Activated T-helper 17 cell treated with anti-CD3 and anti-CD28 coated beads, Interleukin-2, amount 50 U/mL, for 72 hours (primary cell): ENCODE measurements around the gene ZNF728. TPM values are rescaled to one million over a fixed set of nuclear protein-coding genes. Genes with fewer than 3 reads are reported as not detected.
"Not testable (repeated sequence)": the region's sequence is repeated elsewhere in the genome, so short reads cannot be mapped to it uniquely, and the experiment has no call there.

Experiments used
- ATAC-seq: fragments of 150-1000 bp; cut with Tn5 transposase; replicated peaks from 2 replicates; pipeline ENCODE4 v1.10.0; 2021; ENCODE audit warnings: mild to moderate bottlenecking, moderate library complexity
- H3K27ac Mint-ChIP-seq: one replicate; pipeline ENCODE4 v1.8.0; 2022; ENCODE audit warnings: mixed read lengths
- H3K27me3 Mint-ChIP-seq: one replicate; pipeline ENCODE4 v1.8.0; 2022; ENCODE audit warnings: mixed read lengths
- H3K36me3 Mint-ChIP-seq: one replicate; pipeline ENCODE4 v1.8.0; 2022; ENCODE audit warnings: low read depth, mild to moderate bottlenecking, mixed read lengths
- H3K4me1 Mint-ChIP-seq: one replicate; pipeline ENCODE4 v1.8.0; 2022; ENCODE audit warnings: mixed read lengths
- H3K4me3 Mint-ChIP-seq: one replicate; pipeline ENCODE4 v1.8.0; 2022; ENCODE audit warnings: mild to moderate bottlenecking, mixed read lengths
- H3K9me3 Mint-ChIP-seq: one replicate; pipeline ENCODE4 v1.8.0; 2022; ENCODE audit warnings: mixed read lengths
- total RNA-seq, 2 donors: library from RNA; stranded (reverse); gene quantifications; one replicate each; pipeline ENCODE4 v1.2.3, GENCODE V29; 2022

ZNF728 gene
- under 1 TPM in 1 of 2 donors, not detected in 1; 0.13 TPM for total RNA-seq

DNA sequence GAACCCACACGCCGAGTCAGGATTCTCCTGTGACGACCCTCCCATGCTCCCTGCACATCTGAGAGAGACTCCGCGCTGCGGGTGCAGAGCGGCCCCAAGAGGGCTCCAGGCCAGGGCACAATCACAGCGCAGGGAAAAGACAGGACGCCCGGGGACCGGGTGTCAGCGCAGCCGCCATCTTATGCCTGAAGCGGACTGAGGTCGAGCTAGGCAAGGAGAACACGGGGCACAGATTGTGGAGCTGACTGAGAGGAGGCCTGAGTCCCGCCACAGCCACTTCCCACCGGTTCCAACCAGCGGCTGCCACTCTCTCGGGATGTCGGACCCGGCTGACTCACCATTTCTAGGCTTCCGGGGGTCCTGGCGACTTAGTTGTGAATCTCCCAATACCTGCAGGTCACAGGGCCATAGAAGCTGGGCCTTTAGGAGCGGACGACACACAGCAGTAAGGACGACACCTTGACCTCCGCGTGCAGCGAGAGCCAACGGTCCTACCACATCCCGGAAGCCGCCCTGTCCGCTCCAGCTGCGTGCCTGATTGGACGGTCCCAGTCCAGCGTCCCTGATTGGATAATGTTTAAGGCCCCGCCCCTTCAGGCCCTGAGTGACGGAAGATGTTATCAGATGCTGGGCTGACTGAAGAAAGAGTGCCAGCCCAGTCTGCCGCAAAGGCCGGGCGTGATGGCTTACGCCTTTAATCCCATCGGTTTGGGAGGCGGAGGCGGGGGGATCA is at the start of gene ZNF728:
Gene ZNF728, minus strand, starts transcription at position 487 of the 733 bp plus-strand sequence. Its CDS starts 146 bp downstream, at position 341.
- no peak for ATAC-seq
- H3K9me3 Mint-ChIP-seq = peaks cover 15% of the 10 kb centered on the region
- no peaks in the 10 kb centered on the region for H3K4me1 Mint-ChIP-seq
- H3K36me3 Mint-ChIP-seq = no peaks in the 10 kb centered on the region
- H3K4me3 Mint-ChIP-seq = no peak within 1 kb of the TSS
- no peaks in the 10 kb centered on the region for H3K27me3 Mint-ChIP-seq
- no peak within 1 kb of the TSS for H3K27ac Mint-ChIP-seq

DNA sequence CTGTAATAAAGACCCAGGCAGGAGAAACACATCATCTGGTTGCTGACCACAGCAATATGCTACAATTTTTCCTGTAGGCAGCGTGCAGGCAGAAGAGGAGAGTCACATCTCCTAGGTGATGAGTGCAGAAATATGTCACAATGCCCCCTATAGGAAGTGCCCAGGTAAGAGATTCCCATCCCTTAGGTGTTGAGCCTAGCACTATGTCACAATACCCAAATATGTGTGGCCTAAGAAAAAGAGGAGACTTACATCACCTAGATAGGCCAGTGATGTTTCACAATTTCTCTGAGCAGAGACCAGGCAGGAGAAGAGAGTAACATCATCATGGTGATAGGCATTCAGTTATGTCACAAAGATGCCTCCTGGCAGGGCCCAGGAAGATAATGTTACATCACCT is 49.4 kb upstream of the ZNF728 start:
- H3K4me1 Mint-ChIP-seq = no peaks in the 10 kb centered on the region
- ATAC-seq = no peak
- H3K36me3 Mint-ChIP-seq = no peaks in the 10 kb centered on the region
- H3K27ac Mint-ChIP-seq = no peak overlapping the region
- peaks cover 16% of the 10 kb centered on the region for H3K9me3 Mint-ChIP-seq
- H3K4me3 Mint-ChIP-seq = no peak overlapping the region
- H3K27me3 Mint-ChIP-seq = no peaks in the 10 kb centered on the region

DNA sequence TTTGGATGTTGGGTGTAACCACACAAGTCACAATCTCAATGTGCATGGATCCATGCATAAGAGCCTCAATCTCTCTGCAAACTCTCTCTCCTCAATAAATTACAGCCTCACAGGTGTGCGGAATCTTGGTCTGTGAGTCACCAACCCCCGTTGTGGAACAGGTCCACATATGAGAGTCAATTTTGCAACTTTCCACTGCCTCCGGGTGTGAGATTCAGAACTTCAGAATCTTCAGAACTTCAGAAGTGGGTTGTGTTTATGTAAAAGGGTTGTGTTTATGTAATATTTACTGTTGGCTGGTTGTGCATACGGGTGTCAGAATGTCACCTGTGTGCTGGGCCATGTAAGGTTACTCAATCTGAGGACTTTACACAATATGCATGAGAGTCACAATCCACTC is 46.3 kb upstream of the ZNF728 start:
- H3K4me1 Mint-ChIP-seq = no peaks in the 10 kb centered on the region
- H3K9me3 Mint-ChIP-seq = peaks cover 11% of the 10 kb centered on the region
- no peaks in the 10 kb centered on the region for H3K36me3 Mint-ChIP-seq
- H3K27ac Mint-ChIP-seq = no peak overlapping the region
- no peaks in the 10 kb centered on the region for H3K27me3 Mint-ChIP-seq
- ATAC-seq = no peak
- no peak overlapping the region for H3K4me3 Mint-ChIP-seq

DNA sequence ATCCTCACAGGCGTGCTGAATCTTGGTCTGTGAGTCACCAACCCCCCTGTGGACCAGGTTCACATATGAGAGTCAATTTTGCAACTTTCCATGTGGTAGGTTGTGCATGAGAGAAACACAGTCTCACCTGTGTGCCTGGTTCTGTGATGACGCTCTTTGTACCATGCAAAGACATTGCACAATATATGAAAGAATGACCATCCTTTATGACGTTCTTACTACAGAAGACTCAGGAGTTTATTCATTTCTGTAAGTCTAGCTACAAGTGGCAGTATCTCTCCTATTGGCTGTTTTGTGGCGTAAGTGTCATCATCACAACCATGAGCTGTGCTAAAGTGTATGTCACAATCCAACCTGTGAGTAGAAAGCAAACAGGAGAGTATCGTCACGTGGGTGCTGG is 43.8 kb upstream of the ZNF728 start:
- H3K4me1 Mint-ChIP-seq = no peaks in the 10 kb centered on the region
- H3K9me3 Mint-ChIP-seq = peaks cover 11% of the 10 kb centered on the region
- H3K27ac Mint-ChIP-seq = no peak overlapping the region
- H3K4me3 Mint-ChIP-seq = no peak overlapping the region
- H3K27me3 Mint-ChIP-seq = no peaks in the 10 kb centered on the region
- H3K36me3 Mint-ChIP-seq = no peaks in the 10 kb centered on the region
- ATAC-seq = no peak

DNA sequence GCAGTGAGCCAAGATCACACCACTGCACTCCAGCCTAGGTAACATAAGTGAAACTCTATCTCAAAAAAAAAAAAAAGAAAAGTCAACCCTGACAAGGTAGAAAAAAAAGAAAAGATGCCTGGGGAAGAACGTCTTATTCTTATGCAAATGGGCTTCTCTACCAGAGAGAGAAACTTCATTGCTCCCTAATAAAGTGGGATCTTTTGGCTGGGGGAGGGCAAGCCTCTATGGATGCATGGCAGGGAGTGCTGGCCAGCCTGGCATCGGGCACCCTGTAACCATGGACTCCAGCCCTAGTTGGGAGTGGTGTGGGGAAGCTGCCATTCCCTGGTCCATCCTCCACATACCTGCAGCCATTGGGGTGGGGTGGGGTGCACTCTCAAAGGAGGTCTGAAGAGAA is 30.7 kb upstream of the ZNF728 start:
- no peak overlapping the region for H3K4me3 Mint-ChIP-seq
- no peaks in the 10 kb centered on the region for H3K36me3 Mint-ChIP-seq
- no peaks in the 10 kb centered on the region for H3K27me3 Mint-ChIP-seq
- no peak overlapping the region for H3K27ac Mint-ChIP-seq
- H3K4me1 Mint-ChIP-seq = no peaks in the 10 kb centered on the region
- H3K9me3 Mint-ChIP-seq = peaks cover 4% of the 10 kb centered on the region
- ATAC-seq = no peak

DNA sequence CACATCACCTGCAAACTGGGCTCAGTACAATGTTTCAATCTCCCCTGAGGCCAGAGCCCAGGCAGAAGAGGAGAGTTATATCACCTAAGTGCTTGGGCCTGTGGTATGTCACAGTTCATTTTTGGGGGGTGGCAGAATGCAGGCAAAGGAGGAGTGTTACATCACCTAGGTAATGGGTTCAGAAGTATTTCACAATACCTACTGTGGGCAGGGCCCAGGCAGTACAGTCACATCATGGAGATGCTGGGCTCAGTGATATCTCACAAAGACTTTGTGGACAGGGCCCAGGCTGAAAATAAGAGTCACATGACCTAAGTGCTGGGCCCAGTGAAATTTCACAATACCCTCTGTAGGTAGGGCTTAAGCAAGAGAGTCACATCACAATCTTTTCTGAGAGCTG is 12.7 kb upstream of the ZNF728 start:
- ATAC-seq = no peak
- H3K36me3 Mint-ChIP-seq = no peaks in the 10 kb centered on the region
- no peaks in the 10 kb centered on the region for H3K27me3 Mint-ChIP-seq
- no peak overlapping the region for H3K27ac Mint-ChIP-seq
- H3K4me3 Mint-ChIP-seq = no peak overlapping the region
- peaks cover 7% of the 10 kb centered on the region for H3K9me3 Mint-ChIP-seq
- no peaks in the 10 kb centered on the region for H3K4me1 Mint-ChIP-seq

DNA sequence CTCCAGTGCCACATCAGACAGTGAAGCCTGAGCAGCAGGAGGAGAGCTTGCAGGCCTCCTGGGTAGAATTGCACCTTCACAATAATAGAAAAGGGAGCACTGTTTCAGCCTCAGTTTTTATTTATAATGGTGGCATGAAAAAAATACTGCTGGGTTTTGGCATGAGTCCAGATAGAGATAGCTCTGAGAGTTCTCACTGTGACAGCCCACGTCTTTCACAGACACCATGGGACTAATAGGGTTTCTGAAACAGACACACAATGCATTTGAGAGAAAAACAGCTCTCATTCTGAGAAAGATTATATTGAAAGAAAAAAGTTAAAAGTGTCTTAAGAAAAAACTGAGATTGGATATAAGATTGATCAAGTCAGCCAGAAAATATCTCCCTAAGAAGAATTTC is 8.0 kb downstream of the ZNF728 start:
- not testable (repeated sequence) for H3K36me3 Mint-ChIP-seq, H3K4me3 Mint-ChIP-seq, H3K27ac Mint-ChIP-seq, H3K4me1 Mint-ChIP-seq, H3K27me3 Mint-ChIP-seq, ATAC-seq
- H3K9me3 Mint-ChIP-seq = peaks cover 22% of the 10 kb centered on the region

DNA sequence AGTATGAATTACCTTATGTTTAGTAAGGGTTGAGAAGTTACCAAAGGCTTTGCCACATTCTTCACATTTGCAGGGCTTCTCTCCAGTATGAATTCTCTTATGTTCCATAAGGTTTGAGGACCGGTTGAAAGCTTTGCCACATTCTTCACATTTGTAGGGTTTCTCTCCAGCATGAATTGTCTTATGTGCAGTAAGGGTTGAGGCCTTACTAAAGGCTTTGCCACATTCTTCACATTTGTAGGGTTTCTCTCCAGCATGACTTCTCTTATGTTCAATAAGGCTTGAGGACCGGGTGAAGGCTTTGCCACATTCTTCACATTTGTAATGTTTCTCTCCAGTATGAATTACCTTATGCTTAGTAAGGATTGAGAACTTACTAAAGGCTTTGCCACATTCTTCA is 26.7 kb downstream of the ZNF728 start:
- Mint-ChIP-seq H3K4me3 (no peak overlapping the region), H3K27ac (no peak overlapping the region), H3K27me3 (no peaks in the 10 kb centered on the region), H3K9me3 (peaks cover 32% of the 10 kb centered on the region), H3K4me1 (no peaks in the 10 kb centered on the region), H3K36me3 (no peaks in the 10 kb centered on the region)
- ATAC-seq = no peak

DNA sequence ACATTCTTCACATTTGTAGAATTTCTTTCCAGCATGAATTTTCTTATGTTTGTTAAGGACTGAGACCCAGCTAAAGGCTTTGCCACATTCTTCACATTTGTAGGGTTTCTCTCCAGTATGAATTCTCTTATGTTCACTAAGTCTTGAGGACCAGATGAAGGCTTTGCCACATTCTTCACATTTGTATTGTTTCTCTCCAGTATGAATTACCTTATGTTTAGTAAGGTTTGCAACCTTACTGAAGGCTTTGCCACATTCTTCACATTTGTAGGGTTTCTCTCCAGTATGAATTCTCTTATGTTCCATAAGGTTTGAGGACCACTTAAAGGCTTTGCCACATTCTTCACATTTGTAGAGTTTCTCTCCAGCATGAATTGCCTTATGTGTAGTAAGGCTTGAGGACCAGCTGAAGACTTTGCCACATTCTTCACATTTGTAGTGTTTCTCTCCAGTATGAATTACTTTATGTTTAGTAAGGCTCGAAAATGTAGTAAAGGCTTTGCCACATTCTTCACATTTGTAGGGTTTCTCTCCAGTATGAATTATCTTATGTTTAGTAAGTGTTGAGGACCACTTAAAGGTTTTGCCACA is 27.3 kb downstream of the ZNF728 start:
- not testable (repeated sequence) for ATAC-seq, H3K27ac Mint-ChIP-seq, H3K4me1 Mint-ChIP-seq, H3K36me3 Mint-ChIP-seq, H3K4me3 Mint-ChIP-seq, H3K27me3 Mint-ChIP-seq
- H3K9me3 Mint-ChIP-seq = peaks cover 29% of the 10 kb centered on the region

DNA sequence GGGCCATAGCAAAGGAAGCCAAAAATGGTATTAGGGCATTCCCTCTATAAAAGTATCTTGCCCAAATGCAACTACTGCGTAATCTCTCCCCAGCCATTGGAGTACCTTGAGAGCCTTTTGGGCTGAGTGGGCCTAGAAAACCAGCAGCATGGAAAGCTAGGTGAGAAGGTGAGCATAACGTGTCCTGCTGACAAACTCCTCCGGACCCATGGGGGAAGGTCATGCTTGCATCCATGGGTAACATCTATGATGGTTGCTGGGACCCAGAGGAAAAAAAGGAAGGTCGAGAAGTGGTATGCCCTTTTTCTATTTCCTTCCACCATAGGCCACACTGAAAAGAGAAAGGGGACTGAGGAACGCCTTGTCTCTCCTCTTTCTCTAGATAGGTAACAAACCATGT is 57.4 kb downstream of the ZNF728 start:
- Mint-ChIP-seq H3K27ac (no peak overlapping the region), H3K4me3 (no peak overlapping the region), H3K27me3 (no peaks in the 10 kb centered on the region), H3K4me1 (no peaks in the 10 kb centered on the region), H3K36me3 (no peaks in the 10 kb centered on the region), H3K9me3 (peaks cover 23% of the 10 kb centered on the region)
- no peak for ATAC-seq

DNA sequence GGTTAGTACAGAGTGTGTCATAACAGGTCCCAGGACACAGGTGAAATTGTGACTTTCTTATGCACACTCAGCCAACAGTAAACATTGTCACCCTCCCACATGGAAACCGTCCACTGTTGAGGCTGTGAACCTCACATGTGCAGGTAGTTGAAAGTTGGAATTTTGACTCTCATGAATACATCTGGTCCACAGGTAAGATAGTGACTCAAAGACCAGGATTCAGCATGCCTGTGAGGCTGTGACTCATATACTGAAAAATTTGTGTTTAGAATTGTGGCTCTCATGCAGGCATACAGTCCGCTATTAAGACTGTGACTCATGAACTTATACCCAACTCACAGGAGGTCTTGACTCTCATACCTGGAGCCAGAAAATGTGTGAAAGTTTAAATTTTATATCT is 67.8 kb downstream of the ZNF728 start:
- H3K4me1 Mint-ChIP-seq = no peaks in the 10 kb centered on the region
- H3K36me3 Mint-ChIP-seq = no peaks in the 10 kb centered on the region
- H3K9me3 Mint-ChIP-seq = peaks cover 6% of the 10 kb centered on the region
- H3K27ac Mint-ChIP-seq = no peak overlapping the region
- H3K27me3 Mint-ChIP-seq = no peaks in the 10 kb centered on the region
- H3K4me3 Mint-ChIP-seq = no peak overlapping the region
- no peak for ATAC-seq

DNA sequence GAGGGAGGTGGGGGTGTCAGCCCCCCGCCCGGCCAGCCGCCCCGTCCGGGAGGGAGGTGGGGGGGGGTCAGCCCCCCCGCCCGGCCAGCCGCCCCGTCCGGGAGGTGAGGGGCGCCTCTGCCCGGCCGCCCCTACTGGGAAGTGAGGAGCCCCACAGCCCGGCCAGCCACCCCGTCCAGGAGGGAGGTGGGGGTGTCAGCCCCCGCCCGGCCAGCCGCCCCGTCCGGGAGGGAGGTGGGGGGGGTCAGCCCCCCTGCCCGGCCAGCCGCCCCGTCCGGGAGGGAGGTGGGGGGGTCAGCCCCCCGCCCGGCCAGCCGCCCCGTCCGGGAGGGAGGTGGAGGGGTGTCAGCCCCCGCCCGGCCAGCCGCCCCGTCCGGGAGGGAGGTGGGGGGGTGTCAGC is 75.4 kb downstream of the ZNF728 start:
- not testable (repeated sequence) for H3K9me3 Mint-ChIP-seq

DNA sequence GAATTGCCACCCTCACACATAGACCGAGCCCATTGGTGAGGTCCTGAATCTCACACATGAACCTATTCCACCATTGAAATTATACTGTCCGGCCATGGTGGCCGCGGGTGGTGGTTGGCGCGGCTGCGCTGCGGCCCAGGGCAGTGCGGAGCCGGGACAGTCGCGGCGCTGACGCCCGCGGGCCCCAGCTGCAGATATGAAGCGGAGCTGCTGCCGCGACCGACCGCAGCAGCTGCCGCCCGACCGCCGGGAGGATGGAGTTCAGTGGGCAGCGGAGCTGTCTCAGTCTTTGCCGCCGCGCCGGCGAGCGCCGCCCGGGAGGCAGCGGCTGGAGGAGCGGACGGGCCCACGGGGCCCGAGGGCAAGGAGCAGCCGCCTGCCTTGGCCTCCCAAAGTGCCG is 77.8 kb downstream of the ZNF728 start:
- not testable (repeated sequence) for ATAC-seq

More for the DNA sequence above, 75.4 kb downstream of the ZNF728 start:
- H3K4me3 Mint-ChIP-seq, H3K36me3 Mint-ChIP-seq, H3K4me1 Mint-ChIP-seq, ATAC-seq, H3K27me3 Mint-ChIP-seq, H3K27ac Mint-ChIP-seq: not testable (repeated sequence)

More for the DNA sequence above, 77.8 kb downstream of the ZNF728 start:
- not testable (repeated sequence) for H3K27ac Mint-ChIP-seq, H3K4me1 Mint-ChIP-seq, H3K9me3 Mint-ChIP-seq, H3K36me3 Mint-ChIP-seq, H3K4me3 Mint-ChIP-seq, H3K27me3 Mint-ChIP-seq
